ENCODE data around the gene SETD9.

- TF ChIP-seq CTCF (IDR thresholded peaks at IDR 0.05) (no peak), POLR2A (IDR thresholded peaks at IDR 0.05) (no peak)
These were observed 12.6 kb upstream of the SETD9 start for GRCh38 chr5:56896763-56897162.

Measured in right lobe of liver (tissue), 4 donors.